Epithelial cell of prostate (primary cell): ENCODE measurements around the gene SNRPA1.
A peak's percentile ranks its signal among the peaks of the same experiment; 100 is the strongest.

Experiments used
- DNase-seq: peaks from one replicate; pipeline ENCODE4 v3.0.0-alpha.2; 2011; ENCODE audit warnings: low read depth, low spot score
- H3K27ac ChIP-seq: fragments of 450-650 bp; 2 replicates; pipeline ENCODE4 v1.5.1; 2017; ENCODE audit warnings: mild to moderate bottlenecking

Gene SNRPA1

GRCh38 chr15:101322016-101322695 lies 27.1 kb upstream of the SNRPA1 start:
- no peak overlapping the region for H3K27ac ChIP-seq
- DNase-seq: no peak

GRCh38 chr15:101320501-101321052 lies 25.5 kb upstream of the SNRPA1 start:
- no peak overlapping the region for H3K27ac ChIP-seq

GRCh38 chr15:101318839-101319238 lies 23.8 kb upstream of the SNRPA1 start:
- no peak for DNase-seq
- H3K27ac ChIP-seq: peak overlapping the region; percentile 32

More at GRCh38 chr15:101320501-101321052, 25.5 kb upstream of the SNRPA1 start:
- no peak for DNase-seq

GRCh38 chr15:101318147-101318819 lies 23.2 kb upstream of the SNRPA1 start:
- peak; percentile 18 for DNase-seq
- peak overlapping the region; percentile 32 for H3K27ac ChIP-seq

DNA sequence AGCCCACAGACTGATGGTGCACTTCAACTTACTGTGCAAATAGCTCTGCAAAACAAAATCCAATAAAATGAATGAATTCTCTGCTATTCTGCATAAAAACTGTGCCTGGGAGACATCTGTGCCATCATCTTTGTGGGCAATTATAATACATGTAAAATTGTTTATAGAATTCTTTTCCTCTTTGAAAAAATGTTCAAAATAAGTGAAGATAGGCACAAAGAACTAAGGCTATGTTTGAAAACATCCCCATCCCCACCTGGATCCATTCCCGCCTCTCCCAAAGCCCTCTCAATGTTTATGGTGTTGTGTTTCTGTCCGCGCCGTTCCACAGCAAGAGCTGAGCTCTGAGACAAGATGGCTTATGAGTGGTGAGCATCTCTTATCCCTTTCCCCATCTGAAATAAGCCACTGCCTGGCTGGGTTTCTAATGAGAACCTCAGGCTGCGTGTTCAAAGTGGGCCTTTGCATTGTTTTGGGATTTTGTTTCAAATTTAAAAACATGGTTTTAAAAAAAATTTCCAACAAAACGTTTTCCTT lies 22.4 kb upstream of the SNRPA1 start:
- no peak for DNase-seq
- peak overlapping the region; percentile 32 for H3K27ac ChIP-seq

GRCh38 chr15:101316529-101316928 lies 21.5 kb upstream of the SNRPA1 start:
- H3K27ac ChIP-seq: no peak overlapping the region
- no peak for DNase-seq

DNA sequence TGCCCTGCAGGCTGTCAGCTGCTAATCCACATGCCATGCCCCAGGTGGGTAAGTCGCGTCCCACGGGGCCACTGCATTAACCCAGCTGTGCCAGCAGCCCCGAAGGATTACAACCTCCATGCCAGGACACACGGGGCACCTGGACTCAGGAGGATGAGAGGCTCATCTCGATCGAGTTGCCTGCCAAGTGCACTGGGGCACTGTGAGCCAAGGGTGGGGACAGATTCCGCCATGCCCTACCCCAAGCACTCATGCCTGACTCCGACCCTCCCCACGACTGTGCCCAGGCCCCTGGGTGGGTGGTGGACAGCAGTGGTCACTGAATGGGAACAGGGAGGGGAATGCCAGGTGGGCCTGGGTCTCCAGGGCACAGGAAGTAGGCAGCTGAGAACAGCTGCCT lies 20.7 kb upstream of the SNRPA1 start:
- H3K27ac ChIP-seq: no peak overlapping the region
- no peak for DNase-seq

- H3K27ac ChIP-seq: no peak overlapping the region
- no peak for DNase-seq
These were observed 19.5 kb upstream of the SNRPA1 start for GRCh38 chr15:101314336-101315125.

DNA sequence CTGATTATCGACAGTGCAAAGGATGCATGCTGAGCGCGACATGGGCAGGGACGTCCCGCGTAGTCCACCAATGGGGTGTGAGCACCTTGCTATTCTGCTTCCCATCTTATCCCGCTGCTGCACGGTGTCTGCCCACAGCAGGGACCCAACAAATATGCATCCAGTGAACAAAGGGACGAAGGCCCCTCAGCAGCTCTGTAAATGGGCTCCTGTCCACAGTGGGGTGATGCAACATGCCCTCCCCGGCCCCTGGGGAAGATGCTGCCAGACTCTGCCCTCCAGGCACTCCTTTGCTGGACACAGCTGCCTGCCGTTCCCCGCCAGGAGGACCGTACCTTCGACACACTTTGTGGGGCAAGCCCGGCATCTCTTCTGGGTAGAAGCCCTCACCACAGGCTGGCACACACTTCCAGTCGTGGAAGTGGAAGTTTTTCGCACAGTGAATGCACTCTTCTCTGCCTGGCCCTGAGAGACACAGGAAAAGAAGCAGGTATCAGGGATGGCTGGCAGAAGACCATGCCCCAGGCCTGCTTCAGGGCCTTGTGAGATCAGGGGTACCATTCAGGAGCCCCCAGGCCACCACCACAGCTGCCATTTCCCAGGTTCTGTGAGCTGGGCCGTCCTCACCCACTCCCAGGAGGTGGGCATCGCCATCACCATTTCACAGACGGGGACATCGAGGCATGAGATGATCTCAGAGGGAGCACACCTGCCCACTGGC lies 18.2 kb upstream of the SNRPA1 start:
- H3K27ac ChIP-seq: no peak overlapping the region
- no peak for DNase-seq

- no peak overlapping the region for H3K27ac ChIP-seq
- DNase-seq: no peak
These were observed 15.5 kb upstream of the SNRPA1 start for GRCh38 chr15:101310508-101310907.

DNA sequence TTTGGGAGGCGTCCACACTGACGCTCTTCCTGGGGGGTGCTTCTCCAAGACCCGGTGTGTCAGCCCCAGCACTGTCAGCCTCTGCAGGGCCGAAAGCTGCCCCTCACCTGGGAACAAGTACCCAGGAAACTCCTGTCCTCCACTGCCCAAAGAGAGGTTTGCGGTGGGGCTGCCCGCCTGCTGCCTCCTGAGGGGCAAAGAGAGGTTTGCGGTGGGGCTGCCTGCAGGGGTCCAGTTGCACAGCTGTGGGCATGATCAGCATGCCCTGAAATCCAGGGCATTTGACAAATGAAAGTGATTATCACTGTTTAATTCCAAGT lies 15.1 kb upstream of the SNRPA1 start:
- DNase-seq: no peak
- no peak overlapping the region for H3K27ac ChIP-seq

GRCh38 chr15:101309436-101310160 lies 14.6 kb upstream of the SNRPA1 start:
- DNase-seq: no peak
- H3K27ac ChIP-seq: no peak overlapping the region

GRCh38 chr15:101308604-101309435 lies 13.8 kb upstream of the SNRPA1 start:
- DNase-seq: no peak
- no peak overlapping the region for H3K27ac ChIP-seq

GRCh38 chr15:101307897-101308603 lies 13.0 kb upstream of the SNRPA1 start:
- no peak for DNase-seq
- no peak overlapping the region for H3K27ac ChIP-seq

- H3K27ac ChIP-seq: no peak overlapping the region
These were observed 12.2 kb upstream of the SNRPA1 start for GRCh38 chr15:101307048-101307896.

DNA sequence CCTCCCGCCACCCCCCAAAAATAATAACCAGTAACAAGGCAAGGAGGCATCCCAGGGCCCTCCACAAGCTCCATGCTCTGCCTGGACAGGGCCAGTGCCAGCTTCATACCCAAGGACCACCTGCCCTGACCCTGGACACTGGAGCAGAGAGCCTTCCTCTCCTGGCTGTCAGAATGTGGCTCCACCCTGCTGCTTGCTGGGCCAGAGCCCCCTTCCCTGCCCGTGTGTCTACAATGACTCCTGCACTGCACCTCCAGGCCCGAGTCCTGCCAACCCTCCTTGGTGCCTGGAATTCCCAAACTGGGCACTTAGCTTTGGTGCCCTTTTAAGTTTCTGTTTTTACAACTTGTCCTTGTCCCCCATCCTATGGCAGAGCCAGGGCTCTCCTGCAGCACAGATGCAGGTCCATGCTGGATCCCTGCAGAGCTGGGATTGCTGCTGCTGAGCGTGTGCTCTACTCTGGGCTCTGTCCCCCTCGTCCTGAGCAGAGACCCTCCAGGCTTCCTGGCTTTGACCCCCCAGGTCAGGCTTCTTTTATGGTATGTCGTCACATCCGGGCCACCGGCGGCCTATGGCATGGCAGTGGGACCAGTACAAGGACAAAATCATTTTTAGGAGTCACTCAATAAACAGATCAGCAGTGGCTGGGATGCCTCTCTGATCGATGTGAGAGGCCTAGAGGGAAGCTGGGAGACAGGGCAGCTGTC lies 11.4 kb upstream of the SNRPA1 start:
- H3K27ac ChIP-seq: no peak overlapping the region
- DNase-seq: no peak

More at GRCh38 chr15:101307048-101307896, 12.2 kb upstream of the SNRPA1 start:
- no peak for DNase-seq
